Stimulated activated CD8-positive, alpha-beta memory T cell treated with anti-CD3 and anti-CD28 coated beads, Interleukin-15, amount 100 ng/mL, for 4 hours (primary cell): ENCODE results near the gene NSG1.
"Not testable (repeated sequence)": the region's sequence is repeated elsewhere in the genome, so short reads cannot be mapped to it uniquely, and the experiment has no call there.

Experiments used
- DNase-seq, 2 donors: peaks; one replicate each; pipeline ENCODE4 v3.0.0-alpha.2; 2020; ENCODE audit warnings: low read depth in 2 of 2

The NSG1 gene

GRCh38 chr4:4415806-4416805, 29.2 kb downstream of the NSG1 start:
- DNase-seq = no peak

GRCh38 chr4:4416981-4417380, 30.1 kb downstream of the NSG1 start:
- DNase-seq = no peak

DNA sequence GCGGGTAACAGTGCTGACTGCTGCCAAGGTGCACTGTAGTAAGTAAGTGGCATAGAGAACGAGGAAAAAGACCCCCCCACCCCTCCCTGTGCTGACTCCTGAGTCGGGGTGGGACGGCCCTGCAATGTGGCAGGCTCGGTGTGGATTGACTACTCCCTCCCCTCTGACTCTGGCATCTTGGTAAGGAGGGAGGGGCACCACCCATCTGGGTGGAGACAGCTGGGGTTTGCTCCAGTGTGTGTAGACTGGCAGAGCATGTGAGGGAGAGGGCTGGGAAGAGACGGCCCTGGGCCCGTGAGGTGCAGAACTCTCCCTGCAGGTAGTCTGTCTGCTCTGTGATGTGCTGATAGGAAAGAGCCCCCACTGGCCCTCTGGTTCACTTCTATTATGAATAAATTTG, 31.0 kb downstream of the NSG1 start:
- no peak for DNase-seq

DNA sequence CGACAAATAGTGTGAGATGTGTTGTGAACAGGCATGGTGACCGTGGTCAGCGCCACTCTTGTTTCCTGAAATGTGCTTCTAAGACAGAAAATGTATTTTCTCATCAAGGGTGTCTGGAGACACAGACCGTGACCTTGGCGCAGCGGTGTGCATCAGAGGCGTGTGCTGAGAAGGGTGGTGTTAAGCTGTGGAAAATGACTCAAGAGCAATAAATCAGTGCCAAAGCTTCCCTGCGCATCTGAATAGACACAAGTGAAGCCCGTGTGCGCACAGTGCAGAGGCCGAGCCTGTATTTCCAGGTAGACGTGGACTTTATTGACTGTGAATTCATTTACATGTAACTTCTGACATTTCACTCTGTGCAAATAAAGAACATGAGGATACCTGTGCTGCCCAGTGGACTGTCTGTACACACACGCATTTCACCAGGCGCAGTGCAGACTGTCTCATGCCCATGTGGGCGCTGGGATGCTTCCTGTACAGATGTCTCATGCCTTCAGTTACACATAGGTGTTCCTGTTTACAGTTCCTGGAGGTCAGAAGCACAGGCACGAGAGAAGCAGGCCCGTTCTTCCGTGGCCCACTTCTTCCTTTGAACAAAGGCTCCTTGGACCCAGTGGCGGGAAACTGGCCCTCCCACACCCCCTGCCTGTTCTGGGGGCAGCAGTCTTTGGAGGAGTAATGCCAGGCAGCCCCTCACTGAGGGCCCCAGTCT, 31.9 kb downstream of the NSG1 start:
- no peak for DNase-seq

GRCh38 chr4:4419896-4420295, 33.0 kb downstream of the NSG1 start:
- DNase-seq = no peak

- no peak for DNase-seq
These were observed 33.5 kb downstream of the NSG1 start for GRCh38 chr4:4420421-4420820.

DNA sequence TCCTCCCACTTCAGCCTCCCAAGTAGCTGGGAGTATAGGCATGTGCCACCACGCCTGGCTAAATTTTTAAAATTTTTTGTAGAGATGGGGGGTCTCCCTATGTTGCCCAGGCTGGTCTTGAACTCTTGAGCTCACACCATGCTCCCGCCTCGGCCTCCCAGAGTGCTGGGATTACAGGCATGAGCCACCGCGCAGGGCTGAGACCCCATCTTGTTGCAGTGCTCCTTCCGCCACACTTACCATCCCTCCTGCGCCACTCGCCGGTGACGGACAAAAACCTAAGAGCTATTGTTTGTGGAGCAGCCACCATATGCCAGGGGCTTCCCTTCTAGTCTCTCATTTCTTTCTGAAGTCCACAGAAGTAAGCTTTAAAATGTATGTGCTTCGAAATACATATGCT, 34.5 kb downstream of the NSG1 start:
- no peak for DNase-seq

GRCh38 chr4:4422117-4422516, 35.2 kb downstream of the NSG1 start:
- DNase-seq = not testable (repeated sequence)

DNA sequence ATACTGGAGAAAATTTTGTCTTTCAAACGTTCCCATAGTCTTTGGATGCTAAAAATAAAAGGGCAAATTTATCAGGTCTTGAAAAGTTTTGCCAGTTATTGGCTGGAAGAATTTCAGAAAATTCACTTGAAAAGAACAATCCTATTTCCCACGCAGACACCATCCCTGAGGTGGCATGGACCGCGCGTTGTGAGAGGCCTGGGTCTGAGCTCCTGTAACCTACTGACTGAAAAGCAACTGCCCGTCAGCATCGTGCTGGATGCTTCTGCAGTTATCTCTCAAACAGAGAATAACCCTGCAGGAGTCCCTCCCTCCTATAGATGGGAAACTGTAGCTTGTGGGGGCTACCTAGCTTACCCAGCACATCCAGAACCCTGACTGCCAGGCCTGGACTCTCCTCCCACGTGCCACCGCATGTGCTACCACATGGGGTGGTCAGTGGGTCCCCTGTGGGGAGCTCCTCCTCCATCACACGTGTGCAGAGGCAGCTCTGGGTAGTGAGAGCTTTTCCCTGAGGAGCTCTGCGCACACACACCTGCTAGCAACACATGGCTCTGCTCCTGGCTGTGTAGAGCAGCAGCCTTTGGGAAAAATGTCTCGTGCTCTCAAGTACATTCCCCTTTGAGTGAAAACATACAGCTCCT, 36.1 kb downstream of the NSG1 start:
- no peak for DNase-seq

DNA sequence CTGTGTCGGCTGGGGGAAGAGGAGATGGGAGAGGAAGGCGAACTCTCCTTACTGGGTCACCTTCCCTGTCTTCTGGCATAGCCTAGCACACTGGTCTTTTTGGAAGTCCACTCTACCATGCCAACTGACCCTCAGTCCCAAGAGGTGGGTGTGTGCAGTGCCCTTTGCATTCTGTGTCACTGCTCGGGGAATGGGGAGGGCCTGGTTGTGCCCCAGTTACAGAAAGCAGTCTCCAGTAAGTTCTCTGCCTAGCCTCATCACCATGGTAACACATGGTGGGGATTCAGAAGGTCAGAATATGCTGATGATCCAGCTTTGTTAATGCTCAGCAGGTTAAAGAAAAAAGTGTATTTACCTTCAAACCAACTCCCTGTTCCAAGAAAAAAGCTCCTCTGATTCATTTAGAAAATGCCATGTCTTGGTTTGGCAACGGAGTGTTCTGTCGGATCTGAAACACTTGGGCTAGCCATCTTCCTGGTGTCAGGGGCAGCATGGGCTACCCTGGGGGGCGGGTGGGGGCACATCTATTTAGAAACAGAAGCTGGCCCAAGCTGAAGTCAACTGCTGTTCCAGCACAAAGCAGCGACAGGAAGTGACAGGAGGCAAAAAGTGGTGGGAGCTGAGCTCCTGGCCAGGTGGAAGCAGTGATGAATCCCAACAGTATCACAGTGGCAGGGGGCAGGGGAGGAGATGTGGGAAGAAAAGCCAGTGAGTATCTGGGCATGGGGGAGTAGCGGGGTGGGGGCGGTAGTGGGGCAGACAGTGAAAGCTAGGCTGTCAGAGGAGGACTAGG, 37.0 kb downstream of the NSG1 start:
- no peak for DNase-seq

DNA sequence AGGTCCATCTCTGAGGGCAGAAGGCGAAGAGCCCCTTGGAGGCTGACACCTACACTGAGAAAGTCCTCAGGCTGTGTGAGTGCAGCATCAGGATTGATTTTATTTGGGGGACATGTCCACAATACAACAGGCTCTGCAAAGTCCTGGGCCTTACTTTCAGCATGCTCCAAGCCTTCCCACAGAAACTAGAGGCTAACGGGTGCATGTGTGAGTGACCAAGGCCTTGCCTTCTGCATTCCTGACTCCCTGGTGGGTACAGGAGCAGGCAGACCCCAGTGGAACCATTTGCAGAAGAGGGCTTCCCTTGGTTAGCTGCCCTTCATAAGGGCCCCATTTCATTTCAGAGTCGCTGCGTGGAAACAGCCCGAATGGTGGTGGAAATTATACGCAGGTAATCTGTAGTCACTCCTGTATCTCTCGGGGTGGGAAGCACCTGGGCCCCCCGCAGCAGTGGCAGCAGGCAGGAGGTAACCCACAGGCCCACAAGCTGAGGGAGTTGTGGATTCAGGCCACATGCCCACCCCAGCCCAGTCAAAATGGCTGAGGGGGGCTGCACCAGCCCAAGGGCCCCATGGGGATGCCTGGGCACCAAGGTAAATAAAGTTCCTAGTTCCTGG, 37.7 kb downstream of the NSG1 start:
- no peak for DNase-seq

- no peak for DNase-seq
These were observed 38.3 kb downstream of the NSG1 start for GRCh38 chr4:4425119-4425690.

DNA sequence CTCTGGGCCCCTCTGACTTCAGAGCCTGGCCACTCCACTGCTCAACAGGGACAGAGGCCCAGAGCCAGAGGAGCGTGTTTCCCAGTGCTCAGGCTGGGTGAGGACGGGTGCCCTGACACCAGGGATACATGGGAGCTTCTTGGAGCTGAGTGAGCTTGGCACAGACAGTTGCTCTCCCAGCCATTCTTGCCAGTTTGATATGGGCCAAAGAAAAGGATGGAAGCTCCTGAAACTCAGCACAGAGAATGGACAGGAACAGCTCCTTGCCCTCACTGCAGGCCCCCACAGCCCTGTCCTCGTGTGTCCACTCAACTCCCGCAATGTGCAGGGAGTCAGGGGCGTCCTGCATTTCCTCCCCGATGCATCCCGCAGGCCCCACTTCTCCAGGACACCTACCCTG, 38.8 kb downstream of the NSG1 start:
- no peak for DNase-seq

GRCh38 chr4:4426511-4427120, 39.7 kb downstream of the NSG1 start:
- no peak for DNase-seq

GRCh38 chr4:4427121-4427870, 40.4 kb downstream of the NSG1 start:
- no peak for DNase-seq

DNA sequence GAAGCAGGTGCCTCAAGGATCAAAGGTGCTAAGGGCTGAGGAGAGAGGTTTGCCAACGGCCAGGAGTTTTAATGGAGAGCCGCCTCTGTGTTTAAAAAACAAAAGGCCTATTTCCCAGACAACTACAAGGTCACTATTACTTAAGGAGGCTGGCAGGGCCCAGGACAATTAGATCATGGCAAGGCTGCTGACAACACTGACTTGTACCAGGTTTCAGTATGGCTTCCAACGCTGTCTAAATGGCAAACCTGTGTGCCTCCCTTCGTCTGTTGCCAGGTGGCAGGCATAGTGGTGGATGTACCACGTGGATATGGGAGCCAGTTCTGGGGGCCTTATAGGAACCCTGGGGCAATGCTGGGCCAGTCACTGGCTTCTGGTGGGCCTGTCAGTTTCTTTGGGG, 41.0 kb downstream of the NSG1 start:
- DNase-seq = no peak

DNA sequence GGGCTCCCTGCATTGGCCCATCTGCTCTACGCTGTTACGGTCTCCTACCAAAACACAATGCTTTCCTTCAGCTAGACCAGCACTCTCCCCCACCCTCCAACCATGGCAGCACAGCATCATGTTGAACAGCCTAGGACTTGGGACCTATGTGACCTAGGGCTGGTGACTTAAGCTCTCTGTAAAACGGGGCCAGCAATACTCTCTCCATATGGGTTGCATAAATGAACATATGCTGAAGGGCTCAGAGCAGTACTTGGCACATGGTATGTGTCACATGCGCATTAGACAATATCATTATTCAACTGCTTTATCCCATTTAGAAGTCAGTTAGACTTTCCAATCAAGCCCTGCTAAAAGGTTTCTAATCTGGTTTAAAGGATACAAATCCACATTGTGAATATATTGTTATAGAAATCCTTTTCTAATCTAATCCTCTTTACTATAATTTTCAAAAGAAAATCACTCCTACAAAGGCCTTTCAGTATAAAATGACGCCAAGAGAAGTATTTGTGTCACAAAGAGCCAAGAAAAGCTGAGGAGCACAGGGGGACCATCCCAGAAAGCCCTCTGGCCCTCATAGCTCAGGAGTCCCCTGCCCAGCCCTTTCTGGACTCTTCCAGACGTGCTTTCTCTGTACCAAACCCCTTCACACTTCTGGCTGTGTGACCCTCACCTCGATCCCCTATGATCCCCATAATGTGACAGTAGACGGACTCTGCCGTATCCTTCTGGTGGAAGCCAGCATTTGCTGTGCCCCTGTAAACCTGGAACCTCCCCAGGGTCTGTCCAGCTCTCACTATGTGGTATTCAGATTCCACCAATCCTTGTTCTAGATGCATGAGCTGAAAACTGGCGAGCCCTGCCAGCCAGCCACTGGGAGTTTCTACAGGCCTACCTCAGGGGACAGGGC, 42.3 kb downstream of the NSG1 start:
- no peak for DNase-seq

GRCh38 chr4:4430492-4431195, 43.7 kb downstream of the NSG1 start:
- no peak for DNase-seq
